Mesendoderm (in vitro differentiated cells): ENCODE results near the gene ARHGEF17.
A peak's percentile ranks its signal among the peaks of the same experiment; 100 is the strongest.

Source experiments
- DNase-seq: peaks from one replicate; pipeline ENCODE4 v3.0.0; 2013
- H2AK5ac ChIP-seq: 2 replicates; pipeline ENCODE4 v1.6.1; 2013; ENCODE audit warnings: low read length, inconsistent platforms
- H2BK120ac ChIP-seq: 2 replicates; pipeline ENCODE4 v1.6.1; 2013; ENCODE audit warnings: low read depth, mild to moderate bottlenecking, low read length, moderate library complexity, mixed read lengths
- H2BK15ac ChIP-seq: replicated peaks from 2 replicates; pipeline ENCODE4 v1.6.1; 2013; ENCODE audit warnings: low read depth, mild to moderate bottlenecking, moderate library complexity
- H2BK5ac ChIP-seq: 2 replicates; pipeline ENCODE4 v1.6.1; 2013; ENCODE audit warnings: low read length, inconsistent platforms
- H3K18ac ChIP-seq: 2 replicates; pipeline ENCODE4 v1.6.1; 2013; ENCODE audit warnings: mild to moderate bottlenecking, low read length, mixed read lengths
- H3K23ac ChIP-seq: one replicate; pipeline ENCODE4 v1.6.1; 2013; ENCODE audit warnings: low read length
- H3K27ac ChIP-seq: 2 replicates; pipeline ENCODE4 v1.5.1; 2013; ENCODE audit warnings: low read depth, mild to moderate bottlenecking, inconsistent platforms, low read length, moderate library complexity
- H3K27me3 ChIP-seq: 2 replicates; pipeline ENCODE4 v1.6.1; 2013; ENCODE audit warnings: low read length, control low read depth, mild to moderate bottlenecking, inconsistent platforms; ENCODE audit not compliant: insufficient read depth, poor library complexity
- H3K36me3 ChIP-seq: 2 replicates; pipeline ENCODE4 v1.6.1; 2013; ENCODE audit warnings: low read length, inconsistent platforms; ENCODE audit not compliant: control insufficient read depth, insufficient read depth
- H3K4ac ChIP-seq: one replicate; pipeline ENCODE4 v1.6.1; 2013; ENCODE audit warnings: low read depth, mild to moderate bottlenecking, low read length, moderate library complexity
- H3K4me1 ChIP-seq: 2 replicates; pipeline ENCODE4 v1.6.1; 2013; ENCODE audit warnings: low read depth, low read length, inconsistent platforms; ENCODE audit not compliant: control insufficient read depth
- H3K4me2 ChIP-seq: 2 replicates; pipeline ENCODE4 v1.6.1; 2013; ENCODE audit warnings: low read length
- H3K4me3 ChIP-seq: 2 replicates; pipeline ENCODE4 v1.5.1; 2013; ENCODE audit warnings: mild to moderate bottlenecking, low read length
- H3K56ac ChIP-seq: one replicate; pipeline ENCODE4 v1.6.1; 2013; ENCODE audit warnings: low read length
- H3K79me1 ChIP-seq: 2 replicates; pipeline ENCODE4 v1.6.1; 2013; ENCODE audit warnings: low read length, inconsistent platforms
- H3K79me2 ChIP-seq: 2 replicates; pipeline ENCODE4 v1.6.1; 2013; ENCODE audit warnings: mild to moderate bottlenecking, low read length; ENCODE audit not compliant: control insufficient read depth, insufficient read depth
- H3K9ac ChIP-seq: 2 replicates; pipeline ENCODE4 v1.6.1; 2013; ENCODE audit warnings: low read length, inconsistent platforms
- H4K5ac ChIP-seq: one replicate; pipeline ENCODE4 v1.6.1; 2013; ENCODE audit warnings: low read length
- H4K8ac ChIP-seq: one replicate; pipeline ENCODE4 v1.6.1; 2013; ENCODE audit warnings: low read depth, mild to moderate bottlenecking, control low read depth, low read length, moderate library complexity
- WGBS: extraction: QIAGEN DNeasy Blood & Tissue Kit; methylation state at CpG from one replicate; pipeline ENCODE4 v1.1.7; 2013; ENCODE audit warnings: low lambda C conversion rate, missing lambda C conversion rate; ENCODE audit not compliant: insufficient coverage; ENCODE audit errors: extremely low coverage; 5-methylcytosine and 5-hydroxymethylcytosine counted together

The ARHGEF17 gene

GRCh38 chr11:73348838-73349237 lies 40.8 kb downstream of the ARHGEF17 start:
- Histone ChIP-seq H3K36me3 (no peaks in the 10 kb centered on the region), H3K18ac (no peak overlapping the region), H3K56ac (no peak overlapping the region), H3K79me1 (no peaks in the 10 kb centered on the region), H2BK15ac (no peak overlapping the region), H3K9ac (no peak overlapping the region), H3K79me2 (no peaks in the 10 kb centered on the region), H3K4me3 (no peak overlapping the region), H4K5ac (no peak overlapping the region), H4K8ac (no peak overlapping the region), H2AK5ac (no peak overlapping the region), H3K4me2 (no peak overlapping the region), H2BK120ac (no peak overlapping the region), H3K4ac (no peak overlapping the region), H3K23ac (no peak overlapping the region), H3K4me1 (no peaks in the 10 kb centered on the region), H2BK5ac (no peak overlapping the region), H3K27ac (no peak overlapping the region), H3K27me3 (no peaks in the 10 kb centered on the region)
- DNase-seq = no peak
- no CpG with 5 or more reads among the region's 5 CpGs for WGBS

GRCh38 chr11:73349633-73350032 lies 41.6 kb downstream of the ARHGEF17 start:
- H3K4me2 ChIP-seq = no peak overlapping the region
- H3K79me1 ChIP-seq = no peaks in the 10 kb centered on the region
- no peaks in the 10 kb centered on the region for H3K36me3 ChIP-seq
- H2BK5ac ChIP-seq = no peak overlapping the region
- H3K18ac ChIP-seq = no peak overlapping the region
- H3K9ac ChIP-seq = no peak overlapping the region
- H3K56ac ChIP-seq = no peak overlapping the region
- no CpG with 5 or more reads among the region's 6 CpGs for WGBS
- H3K4me3 ChIP-seq = no peak overlapping the region
- H4K8ac ChIP-seq = no peak overlapping the region
- H2BK15ac ChIP-seq = no peak overlapping the region
- no peaks in the 10 kb centered on the region for H3K27me3 ChIP-seq
- H2AK5ac ChIP-seq = no peak overlapping the region
- H3K4ac ChIP-seq = no peak overlapping the region
- no peak overlapping the region for H2BK120ac ChIP-seq
- H3K27ac ChIP-seq = no peak overlapping the region
- no peak overlapping the region for H4K5ac ChIP-seq
- no peak for DNase-seq
- no peaks in the 10 kb centered on the region for H3K79me2 ChIP-seq
- no peaks in the 10 kb centered on the region for H3K4me1 ChIP-seq
- no peak overlapping the region for H3K23ac ChIP-seq

- DNase-seq = peak; percentile 56
- Histone ChIP-seq H3K4ac (no peak overlapping the region), H3K79me1 (no peaks in the 10 kb centered on the region), H3K79me2 (no peaks in the 10 kb centered on the region), H3K27ac (no peak overlapping the region), H3K9ac (no peak overlapping the region), H3K56ac (no peak overlapping the region), H3K36me3 (no peaks in the 10 kb centered on the region), H3K4me2 (no peak overlapping the region), H4K5ac (no peak overlapping the region), H3K4me1 (no peaks in the 10 kb centered on the region), H2AK5ac (no peak overlapping the region), H3K4me3 (no peak overlapping the region), H2BK120ac (no peak overlapping the region), H2BK5ac (no peak overlapping the region), H3K23ac (no peak overlapping the region), H2BK15ac (no peak overlapping the region), H3K18ac (no peak overlapping the region), H4K8ac (no peak overlapping the region), H3K27me3 (no peaks in the 10 kb centered on the region)
- WGBS = no CpG with 5 or more reads among the region's 16 CpGs
These were observed 43.0 kb downstream of the ARHGEF17 start for GRCh38 chr11:73350908-73351636.

- Histone ChIP-seq H3K56ac (no peak overlapping the region), H3K18ac (no peak overlapping the region), H3K9ac (no peak overlapping the region), H3K27ac (no peak overlapping the region), H2BK120ac (no peak overlapping the region), H2BK15ac (no peak overlapping the region), H2AK5ac (no peak overlapping the region), H2BK5ac (no peak overlapping the region), H3K36me3 (no peaks in the 10 kb centered on the region), H4K5ac (no peak overlapping the region), H3K4me3 (no peak overlapping the region), H3K27me3 (no peaks in the 10 kb centered on the region), H3K4me2 (no peak overlapping the region), H3K23ac (no peak overlapping the region), H3K4ac (no peak overlapping the region), H3K4me1 (no peaks in the 10 kb centered on the region), H3K79me1 (no peaks in the 10 kb centered on the region), H4K8ac (no peak overlapping the region), H3K79me2 (no peaks in the 10 kb centered on the region)
- no peak for DNase-seq
- WGBS = no CpG with 5 or more reads among the region's 4 CpGs
These were observed 45.3 kb downstream of the ARHGEF17 start for GRCh38 chr11:73353422-73353821.

- DNase-seq = no peak
These were observed 47.0 kb downstream of the ARHGEF17 start for GRCh38 chr11:73355109-73355508.

More at GRCh38 chr11:73355109-73355508, 47.0 kb downstream of the ARHGEF17 start:
- Histone ChIP-seq H3K4me3 (no peak overlapping the region), H3K27me3 (no peaks in the 10 kb centered on the region), H4K8ac (no peak overlapping the region), H3K56ac (no peak overlapping the region), H4K5ac (no peak overlapping the region), H3K36me3 (no peaks in the 10 kb centered on the region), H3K4me1 (no peaks in the 10 kb centered on the region), H2AK5ac (no peak overlapping the region), H3K27ac (no peak overlapping the region), H2BK5ac (no peak overlapping the region), H3K18ac (no peak overlapping the region), H2BK120ac (no peak overlapping the region), H3K79me1 (no peaks in the 10 kb centered on the region), H3K4me2 (no peak overlapping the region), H3K9ac (no peak overlapping the region), H2BK15ac (no peak overlapping the region), H3K4ac (no peak overlapping the region), H3K79me2 (no peaks in the 10 kb centered on the region), H3K23ac (no peak overlapping the region)
- no CpG with 5 or more reads among the region's 4 CpGs for WGBS
